Activated CD4-positive, alpha-beta T cell treated with anti-CD3 and anti-CD28 coated beads for 36 hours (primary cell): Measurements from ENCODE around the gene MEIOB. TPM values are rescaled to one million over a fixed set of nuclear protein-coding genes. Genes with fewer than 3 reads are reported as not detected.
A peak's percentile ranks its signal among the peaks of the same experiment; 100 is the strongest.

Source experiments
- ATAC-seq: fragments of 200-7000 bp; cut with Tn5 transposase; one replicate; pipeline ENCODE4 v1.10.0; 2021; ENCODE audit warnings: mild to moderate bottlenecking, moderate library complexity
- CTCF ChIA-PET: fragments of 350-600 bp; sonication (Branson Sonifier 250); formaldehyde crosslinking; loops from one replicate; lab custom pipeline; 2021; ENCODE audit warnings: antibody characterized with exemption; lab: Charles Lee
- POLR2A ChIA-PET: fragments of 350-600 bp; sonication (Branson Sonifier 250); formaldehyde crosslinking; loops from one replicate; lab custom pipeline; 2021; ENCODE audit warnings: antibody characterized with exemption, inconsistent platforms; lab: Charles Lee
- DNase-seq: peaks from one replicate; pipeline ENCODE4 v3.0.0-alpha.2; 2020
- H3K27ac Mint-ChIP-seq: one replicate; pipeline ENCODE4 v1.8.0; 2021; ENCODE audit warnings: mixed read lengths
- H3K27me3 Mint-ChIP-seq: one replicate; pipeline ENCODE4 v1.8.0; 2021; ENCODE audit warnings: mixed read lengths
- H3K36me3 Mint-ChIP-seq: one replicate; pipeline ENCODE4 v1.8.0; 2021; ENCODE audit warnings: low read depth, mixed read lengths
- H3K4me1 Mint-ChIP-seq: one replicate; pipeline ENCODE4 v1.8.0; 2021; ENCODE audit warnings: mixed read lengths
- H3K4me3 Mint-ChIP-seq: one replicate; pipeline ENCODE4 v1.8.0; 2021; ENCODE audit warnings: mild to moderate bottlenecking, moderate library complexity, mixed read lengths
- H3K9me3 Mint-ChIP-seq: one replicate; pipeline ENCODE4 v1.8.0; 2021; ENCODE audit warnings: low read depth, mixed read lengths
- intact Hi-C, 2 experiments: fragments of 100-400 bp; cut with DNase I in 1 of 2; cut with micrococcal nuclease in 1 of 2; formaldehyde crosslinking; loops; one replicate each; pipeline versions ENCODE4 v1.14.2 to v1.15.1; 2022 to 2024; cut with DNase I, micrococcal nuclease
- total RNA-seq, 2 experiments: library from RNA; stranded (reverse); gene quantifications; one replicate each; pipeline ENCODE4 v1.2.3, GENCODE V29; 2021

Gene MEIOB
- total RNA-seq, 2 experiments from 2014 or later = 0.14 to 0.21 TPM

DNA sequence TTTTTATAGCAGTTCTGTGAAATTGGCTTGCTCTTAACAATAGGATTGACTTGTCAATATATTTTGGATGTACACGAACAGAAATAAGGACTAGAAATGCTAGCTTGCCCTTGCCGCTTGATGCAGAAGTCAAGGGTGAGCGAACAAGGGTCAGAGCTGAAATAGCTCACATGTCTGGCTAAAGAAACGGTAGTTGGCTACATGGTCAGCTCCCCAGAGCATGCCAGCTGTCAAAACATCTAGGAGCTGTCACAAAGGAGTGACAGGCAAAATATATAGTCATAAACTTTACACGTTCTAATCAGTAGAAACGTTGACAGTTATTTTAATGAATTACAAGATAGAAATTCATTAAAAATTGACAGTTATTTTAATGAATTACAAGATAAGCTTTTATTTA lies 2.9 kb upstream of the MEIOB start:
- ChIA-PET POLR2A (no interaction called here), CTCF (interaction anchor here (0.6 to 1.0 kb wide), 3 partner anchors 115 to 131 kb away, joined by 3 read pairs; no protein-coding TSS in a partner anchor)
- Mint-ChIP-seq H3K27me3 (peaks cover 22% of the 10 kb centered on the region), H3K9me3 (no peaks in the 10 kb centered on the region), H3K27ac (no peak overlapping the region), H3K4me3 (no peak overlapping the region), H3K36me3 (no peaks in the 10 kb centered on the region), H3K4me1 (peaks cover 3% of the 10 kb centered on the region)
- no peak for ATAC-seq
- DNase-seq = no peak
- intact Hi-C loops = no loop called here

- Mint-ChIP-seq H3K4me1 (peaks cover 3% of the 10 kb centered on the region), H3K4me3 (no peak overlapping the region), H3K36me3 (no peaks in the 10 kb centered on the region), H3K9me3 (no peaks in the 10 kb centered on the region), H3K27ac (no peak overlapping the region), H3K27me3 (peaks cover 15% of the 10 kb centered on the region)
- no peak for ATAC-seq
- ChIA-PET CTCF (interaction anchor here (0.6 kb wide), 1 partner anchor 65 kb away, joined by 3 read pairs; no protein-coding TSS in a partner anchor), POLR2A (no interaction called here)
- no peak for DNase-seq
- intact Hi-C loops = no loop called here
Observed at GRCh38 chr16:1870365-1871082, 1.4 kb downstream of the MEIOB start.

GRCh38 chr16:1865902-1866690 lies 5.9 kb downstream of the MEIOB start:
- H3K4me1 Mint-ChIP-seq = no peaks in the 10 kb centered on the region
- H3K9me3 Mint-ChIP-seq = no peaks in the 10 kb centered on the region
- ChIA-PET POLR2A (no interaction called here), CTCF (interaction anchor here (0.7 to 1.1 kb wide), 5 partner anchors 11 to 423 kb away, joined by 3 to 4 read pairs (median 3); no protein-coding TSS in a partner anchor)
- no peak for ATAC-seq
- DNase-seq = no peak
- intact Hi-C loops = loop anchor here in 1 of 2 experiments (10.0 kb wide), 1 partner anchor 279 kb away; the partner anchor contains the start of gene RAB26
- no peak overlapping the region for H3K27ac Mint-ChIP-seq
- H3K36me3 Mint-ChIP-seq = no peaks in the 10 kb centered on the region
- H3K27me3 Mint-ChIP-seq = peaks cover 5% of the 10 kb centered on the region
- H3K4me3 Mint-ChIP-seq = no peak overlapping the region

DNA sequence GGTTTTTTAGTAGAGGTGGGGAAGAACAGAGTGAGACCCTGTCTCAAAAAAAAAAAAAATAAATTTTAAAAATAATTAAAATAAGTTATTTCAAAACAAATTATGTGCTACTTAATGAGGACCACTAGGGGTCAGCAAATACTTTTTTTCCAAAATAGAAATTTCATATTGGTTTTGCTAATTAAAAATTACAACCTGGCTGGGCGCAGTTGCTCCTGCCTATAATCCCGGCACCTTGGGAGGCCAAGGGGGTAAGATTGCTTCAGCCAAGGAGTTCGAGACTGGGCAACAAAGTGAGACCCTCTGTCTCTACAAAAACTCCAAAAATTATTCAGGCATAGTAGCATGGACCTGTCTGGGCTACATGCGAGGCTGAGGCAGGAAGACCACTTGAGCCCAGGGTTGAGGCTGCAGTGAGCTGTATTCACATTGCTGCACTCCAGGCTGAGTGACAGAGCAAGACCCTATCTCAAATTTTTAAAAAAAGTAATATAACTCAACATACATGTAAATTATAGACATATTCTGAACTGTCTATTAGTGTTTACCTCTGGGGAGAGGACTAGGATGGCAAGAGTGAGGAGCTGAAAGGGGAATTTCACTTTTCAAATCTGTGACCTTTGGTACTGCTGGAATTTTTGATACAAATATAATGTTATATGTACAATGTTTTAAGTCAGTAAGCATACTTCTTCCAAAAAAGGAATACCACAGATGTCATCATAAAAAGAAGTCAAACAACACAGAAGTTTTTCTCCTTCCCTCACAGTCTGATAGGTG lies 8.1 kb downstream of the MEIOB start:
- no peak for DNase-seq
- ChIA-PET POLR2A (no interaction called here), CTCF (interaction anchor here (1.1 to 2.2 kb wide), 3 partner anchors 13 to 67 kb away, joined by 3 to 6 read pairs (median 4); no protein-coding TSS in a partner anchor)
- Mint-ChIP-seq H3K36me3 (no peaks in the 10 kb centered on the region), H3K27ac (no peak overlapping the region), H3K27me3 (peaks cover 15% of the 10 kb centered on the region), H3K4me3 (no peak overlapping the region), H3K9me3 (no peaks in the 10 kb centered on the region), H3K4me1 (no peaks in the 10 kb centered on the region)
- ATAC-seq = no peak
- intact Hi-C loops = loop anchor here (1.0 to 10.0 kb wide), 3 partner anchors 65 to 281 kb away; partner anchors contain the start of gene RAB26 (in 1 of the 2)

GRCh38 chr16:1862394-1862793 lies 9.6 kb downstream of the MEIOB start:
- no peaks in the 10 kb centered on the region for H3K4me1 Mint-ChIP-seq
- intact Hi-C loops = loop anchor here (5.0 to 10.0 kb wide), 2 partner anchors 280 to 282 kb away; partner anchors contain the start of gene RAB26 (in 1 of the 2)
- POLR2A ChIA-PET = no interaction called here
- CTCF ChIA-PET = interaction anchor here (0.6 to 2.2 kb wide), 6 partner anchors 13 to 150 kb away, joined by 3 to 6 read pairs (median 4); no protein-coding TSS in a partner anchor
- no peak overlapping the region for H3K4me3 Mint-ChIP-seq
- H3K9me3 Mint-ChIP-seq = no peaks in the 10 kb centered on the region
- H3K27me3 Mint-ChIP-seq = peaks cover 24% of the 10 kb centered on the region
- no peak overlapping the region for H3K27ac Mint-ChIP-seq
- no peak for DNase-seq
- no peaks in the 10 kb centered on the region for H3K36me3 Mint-ChIP-seq
- ATAC-seq = no peak

DNA sequence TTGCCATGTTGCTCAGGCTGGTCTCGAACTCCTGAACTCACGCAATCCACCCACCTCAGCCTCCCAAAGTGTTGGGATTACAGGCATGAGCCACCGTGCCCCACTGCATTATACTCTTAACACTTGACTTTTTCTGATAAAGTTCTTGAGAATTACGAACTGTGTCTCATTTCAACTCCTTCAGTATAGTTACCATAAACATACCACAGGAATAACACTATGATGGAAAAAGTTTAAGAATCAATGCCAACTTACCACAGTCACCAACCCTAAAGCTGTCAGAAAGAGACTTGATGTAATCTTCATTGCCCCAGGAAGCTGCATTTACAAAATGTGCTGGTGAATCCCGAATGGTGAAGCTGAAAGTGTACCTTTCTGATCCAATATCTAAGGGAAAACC lies 10.2 kb downstream of the MEIOB start:
- CTCF ChIA-PET = interaction anchor here (0.5 to 2.2 kb wide), 4 partner anchors 12 to 46 kb away, joined by 3 to 6 read pairs (median 4); no protein-coding TSS in a partner anchor
- Mint-ChIP-seq H3K9me3 (no peaks in the 10 kb centered on the region), H3K4me3 (no peak overlapping the region), H3K27ac (no peak overlapping the region), H3K36me3 (no peaks in the 10 kb centered on the region), H3K27me3 (peaks cover 27% of the 10 kb centered on the region), H3K4me1 (peaks cover 6% of the 10 kb centered on the region)
- intact Hi-C loops = loop anchor here (5.0 to 10.0 kb wide), 2 partner anchors 281 to 283 kb away; partner anchors contain the start of gene RAB26 (in 1 of the 2)
- POLR2A ChIA-PET = no interaction called here
- no peak for ATAC-seq
- no peak for DNase-seq

GRCh38 chr16:1859650-1860049 lies 12.3 kb downstream of the MEIOB start:
- intact Hi-C loops = loop anchor here (5.0 to 10.0 kb wide), 2 partner anchors 283 to 285 kb away; partner anchors contain the start of gene RAB26 (in 1 of the 2)
- Mint-ChIP-seq H3K4me1 (peaks cover 21% of the 10 kb centered on the region), H3K27me3 (peaks cover 25% of the 10 kb centered on the region), H3K4me3 (no peak overlapping the region), H3K27ac (no peak overlapping the region), H3K9me3 (no peaks in the 10 kb centered on the region), H3K36me3 (no peaks in the 10 kb centered on the region)
- CTCF ChIA-PET = no interaction called here
- DNase-seq (no peak), ATAC-seq (no peak)
- POLR2A ChIA-PET = interaction anchor here (0.6 kb wide), 1 partner anchor 296 kb away, joined by 3 read pairs; the partner anchor contains the start of gene TRAF7

DNA sequence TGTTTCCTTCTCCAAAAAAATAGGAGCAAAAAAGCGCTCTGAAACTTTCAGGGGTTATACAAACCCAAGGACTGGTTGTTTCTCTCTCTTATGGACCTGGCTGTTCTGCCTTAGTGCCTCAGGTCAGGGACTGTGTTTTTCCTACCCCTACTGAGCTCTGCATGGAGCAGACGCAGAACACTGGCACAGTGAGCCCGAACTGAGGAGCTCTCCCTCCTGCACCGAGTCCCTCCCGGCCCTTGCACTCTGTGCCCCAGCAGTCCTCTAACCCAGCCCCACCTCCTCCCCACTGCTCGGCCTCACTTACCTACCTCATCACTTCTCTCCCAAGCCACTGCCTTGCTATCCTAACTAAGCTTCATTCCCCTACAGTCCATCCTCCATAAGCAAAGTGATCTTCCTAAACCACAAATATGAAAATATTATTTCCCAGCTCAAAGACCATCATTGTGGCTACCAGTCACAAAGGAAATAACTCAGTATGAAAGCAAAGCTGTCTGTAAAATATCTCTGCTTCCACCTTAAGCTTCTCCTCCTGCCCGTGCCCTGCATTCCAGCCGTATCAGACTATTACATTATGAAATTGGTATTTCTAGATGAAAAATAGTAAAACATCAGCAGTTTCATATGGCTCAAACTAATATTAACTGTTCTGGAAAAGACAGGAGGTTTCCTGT lies 13.6 kb downstream of the MEIOB start:
- DNase-seq (no peak), ATAC-seq (no peak)
- intact Hi-C loops = no loop called here
- Mint-ChIP-seq H3K4me1 (peaks cover 24% of the 10 kb centered on the region), H3K4me3 (no peak overlapping the region), H3K9me3 (no peaks in the 10 kb centered on the region), H3K27ac (no peak overlapping the region), H3K27me3 (peaks cover 25% of the 10 kb centered on the region), H3K36me3 (no peaks in the 10 kb centered on the region)
- ChIA-PET CTCF (interaction anchor here (1.2 kb wide), 1 partner anchor 12 kb away, joined by 4 read pairs; no protein-coding TSS in a partner anchor), POLR2A (interaction anchor here (0.7 kb wide), 1 partner anchor 76 kb away, joined by 3 read pairs; the partner anchor contains the start of genes NUBP2 and SPSB3)

GRCh38 chr16:1857433-1858097 lies 14.4 kb downstream of the MEIOB start:
- ChIA-PET CTCF (interaction anchor here (0.6 to 1.2 kb wide), 4 partner anchors 11 to 435 kb away, joined by 3 to 4 read pairs (median 4); no protein-coding TSS in a partner anchor), POLR2A (interaction anchor here (0.7 kb wide), 1 partner anchor 75 kb away, joined by 3 read pairs; the partner anchor contains the start of genes NUBP2 and SPSB3)
- no peaks in the 10 kb centered on the region for H3K36me3 Mint-ChIP-seq
- no peaks in the 10 kb centered on the region for H3K9me3 Mint-ChIP-seq
- intact Hi-C loops = no loop called here
- no peak for ATAC-seq
- H3K4me1 Mint-ChIP-seq = peaks cover 24% of the 10 kb centered on the region
- H3K27me3 Mint-ChIP-seq = peaks cover 25% of the 10 kb centered on the region
- H3K4me3 Mint-ChIP-seq = no peak overlapping the region
- DNase-seq = no peak
- peak overlapping the region; percentile 68 for H3K27ac Mint-ChIP-seq
